Measurements from ENCODE around the gene CABYR. TPM values are rescaled to one million over a fixed set of nuclear protein-coding genes. Genes with fewer than 3 reads are reported as not detected.

Gene CABYR
- total RNA-seq, 1 experiment from 2014 or later = 5.4 TPM

- Histone ChIP-seq H3K9ac (ENCODE audit: low read length) (no peak overlapping the region), H3K4me2 (ENCODE audit: low read length) (no peak overlapping the region), H3K4me3 (ENCODE audit: low read length) (no peak overlapping the region), H3K4me1 (ENCODE audit: insufficient read depth, low read length) (no peaks in the 10 kb centered on the region), H4K20me1 (ENCODE audit: low read length) (no peaks in the 10 kb centered on the region), H3K27ac (ENCODE audit: low read length) (no peak overlapping the region), H3F3A (ENCODE audit: low read length, unreplicated experiment) (no peaks in the 10 kb centered on the region), H3K79me2 (ENCODE audit: low read length) (no peaks in the 10 kb centered on the region), H3K9me2 (replicated peaks; ENCODE audit: low read length) (no peaks in the 10 kb centered on the region), H3K27me3 (ENCODE audit: low read length) (no peaks in the 10 kb centered on the region), H3K36me3 (ENCODE audit: low read depth, low read length) (no peaks in the 10 kb centered on the region), H2AFZ (ENCODE audit: low read length) (no peak overlapping the region), H3K9me3 (ENCODE audit: low read length) (no peaks in the 10 kb centered on the region)
- BruUV-seq (replicated peaks) = no TSS peak
- TF ChIP-seq EZH2phosphoT487 (IDR thresholded peaks at IDR 0.05; ENCODE audit: borderline replicate concordance, low read length) = no peak
- TF ChIP-seq EZH2 (IDR thresholded peaks at IDR 0.05; ENCODE audit: low read length, unreplicated experiment) = no peak
- no peak for TF ChIP-seq CTCF (conservative IDR thresholded peaks at IDR 0.05; ENCODE audit: low read depth, low read length)
- DNase-seq (no peak), ATAC-seq (no peak)
- intact Hi-C loops (cut with micrococcal nuclease) = no loop called here
- ChIA-PET POLR2A (ENCODE audit: unreplicated experiment) (no interaction called here), CTCF (no interaction called here)
These were observed 41.2 kb downstream of the CABYR start for GRCh38 chr18:24180048-24180447.

- no peaks in the 10 kb centered on the region for H4K20me1 ChIP-seq (ENCODE audit: low read length)
- no peak overlapping the region for H3K4me2 ChIP-seq (ENCODE audit: low read length)
- no peak overlapping the region for H3K27ac ChIP-seq (ENCODE audit: low read length)
- DNase-seq (no peak), ATAC-seq (no peak; the same call in 1 of the 2 replicates)
- TF ChIP-seq EZH2phosphoT487 (IDR thresholded peaks at IDR 0.05; ENCODE audit: borderline replicate concordance, low read length) (no peak), EZH2 (IDR thresholded peaks at IDR 0.05; ENCODE audit: low read length, unreplicated experiment) (no peak), CTCF (conservative IDR thresholded peaks at IDR 0.05; ENCODE audit: low read depth, low read length) (no peak)
- no peaks in the 10 kb centered on the region for H3F3A ChIP-seq (ENCODE audit: low read length, unreplicated experiment)
- no peak overlapping the region for H3K9ac ChIP-seq (ENCODE audit: low read length)
- ChIA-PET CTCF (no interaction called here), POLR2A (ENCODE audit: unreplicated experiment) (no interaction called here)
- no peaks in the 10 kb centered on the region for H3K9me3 ChIP-seq (ENCODE audit: low read length)
- no TSS peak for BruUV-seq (replicated peaks)
- H3K4me3 ChIP-seq (ENCODE audit: low read length) = no peak overlapping the region
- H3K4me1 ChIP-seq (ENCODE audit: insufficient read depth, low read length) = no peaks in the 10 kb centered on the region
- intact Hi-C loops (cut with micrococcal nuclease) = no loop called here
- no peaks in the 10 kb centered on the region for H3K36me3 ChIP-seq (ENCODE audit: low read depth, low read length)
- no peak overlapping the region for H2AFZ ChIP-seq (ENCODE audit: low read length)
- H3K9me2 ChIP-seq (replicated peaks; ENCODE audit: low read length) = no peaks in the 10 kb centered on the region
- no peaks in the 10 kb centered on the region for H3K27me3 ChIP-seq (ENCODE audit: low read length)
- no peaks in the 10 kb centered on the region for H3K79me2 ChIP-seq (ENCODE audit: low read length)
These were observed 42.9 kb downstream of the CABYR start for GRCh38 chr18:24181806-24182205.

GRCh38 chr18:24185805-24186204 lies 46.9 kb downstream of the CABYR start:
- Histone ChIP-seq H3K36me3 (ENCODE audit: low read depth, low read length) (no peaks in the 10 kb centered on the region), H3K9me3 (ENCODE audit: low read length) (no peaks in the 10 kb centered on the region), H3K27me3 (ENCODE audit: low read length) (no peaks in the 10 kb centered on the region), H2AFZ (ENCODE audit: low read length) (no peak overlapping the region), H4K20me1 (ENCODE audit: low read length) (no peaks in the 10 kb centered on the region), H3K4me3 (ENCODE audit: low read length) (no peak overlapping the region), H3K27ac (ENCODE audit: low read length) (no peak overlapping the region), H3K4me1 (ENCODE audit: insufficient read depth, low read length) (no peaks in the 10 kb centered on the region), H3K9ac (ENCODE audit: low read length) (no peak overlapping the region), H3K9me2 (replicated peaks; ENCODE audit: low read length) (no peaks in the 10 kb centered on the region), H3K4me2 (ENCODE audit: low read length) (no peak overlapping the region), H3F3A (ENCODE audit: low read length, unreplicated experiment) (no peaks in the 10 kb centered on the region), H3K79me2 (ENCODE audit: low read length) (no peaks in the 10 kb centered on the region)
- no TSS peak for BruUV-seq (replicated peaks)
- no peak for ATAC-seq
- ChIA-PET POLR2A (ENCODE audit: unreplicated experiment) (no interaction called here), CTCF (no interaction called here)
- intact Hi-C loops (cut with micrococcal nuclease) = no loop called here
- DNase-seq = peak; percentile 12
- TF ChIP-seq EZH2phosphoT487 (IDR thresholded peaks at IDR 0.05; ENCODE audit: borderline replicate concordance, low read length) (no peak), CTCF (conservative IDR thresholded peaks at IDR 0.05; ENCODE audit: low read depth, low read length) (no peak), EZH2 (IDR thresholded peaks at IDR 0.05; ENCODE audit: low read length, unreplicated experiment) (no peak)

Measured in PC-3 (cell line).